HG03565 (cell line): Measurements from ENCODE around the gene AP3B2.
"Not testable (repeated sequence)": the region's sequence is repeated elsewhere in the genome, so short reads cannot be mapped to it uniquely, and the experiment has no call there.

Experiments
- ATAC-seq: cut with Tn5 transposase; IDR thresholded peaks from one replicate; pipeline ENCODE4 v1.9.1; 2021; ENCODE audit warnings: mild to moderate bottlenecking, moderate library complexity; ENCODE audit not compliant: unreplicated experiment

Gene AP3B2

DNA sequence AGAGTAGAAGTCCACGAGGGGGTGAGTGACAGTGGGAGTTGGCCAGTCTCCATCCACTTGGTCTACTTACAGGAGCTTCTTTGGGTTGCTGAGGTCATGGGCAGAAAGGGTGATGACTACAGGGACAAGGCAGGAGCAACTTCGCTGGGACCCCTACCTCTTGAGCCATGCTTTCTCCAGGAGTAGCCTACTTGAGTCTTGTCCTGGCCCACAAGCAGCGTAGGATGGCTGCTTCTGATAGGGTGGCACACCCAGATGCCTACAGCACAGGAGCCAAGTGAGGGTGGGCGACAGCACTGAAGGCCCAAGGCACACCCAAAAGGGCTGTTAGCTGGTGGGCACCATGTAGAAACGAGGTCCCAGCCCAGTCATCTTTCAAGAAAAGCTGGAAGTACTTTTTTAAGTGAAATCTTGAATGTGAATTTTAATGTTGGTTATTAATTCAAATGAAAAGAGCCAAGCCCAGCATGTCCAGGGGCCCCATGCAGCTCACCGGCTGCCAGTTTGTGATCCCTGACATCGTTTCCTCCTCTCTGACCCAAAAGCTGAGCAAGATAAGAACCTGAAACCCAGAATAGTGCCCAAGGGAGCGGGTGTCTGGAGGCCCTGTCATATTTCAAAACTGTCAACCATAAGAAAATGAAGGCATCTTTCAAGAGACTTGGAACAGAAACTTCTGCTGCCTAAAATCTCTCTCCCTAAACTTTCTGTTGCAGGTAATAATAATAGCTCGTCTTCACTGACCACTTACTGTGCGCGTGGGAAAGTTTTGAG, 60.3 kb downstream of the AP3B2 start:
- ATAC-seq, result no peak

DNA sequence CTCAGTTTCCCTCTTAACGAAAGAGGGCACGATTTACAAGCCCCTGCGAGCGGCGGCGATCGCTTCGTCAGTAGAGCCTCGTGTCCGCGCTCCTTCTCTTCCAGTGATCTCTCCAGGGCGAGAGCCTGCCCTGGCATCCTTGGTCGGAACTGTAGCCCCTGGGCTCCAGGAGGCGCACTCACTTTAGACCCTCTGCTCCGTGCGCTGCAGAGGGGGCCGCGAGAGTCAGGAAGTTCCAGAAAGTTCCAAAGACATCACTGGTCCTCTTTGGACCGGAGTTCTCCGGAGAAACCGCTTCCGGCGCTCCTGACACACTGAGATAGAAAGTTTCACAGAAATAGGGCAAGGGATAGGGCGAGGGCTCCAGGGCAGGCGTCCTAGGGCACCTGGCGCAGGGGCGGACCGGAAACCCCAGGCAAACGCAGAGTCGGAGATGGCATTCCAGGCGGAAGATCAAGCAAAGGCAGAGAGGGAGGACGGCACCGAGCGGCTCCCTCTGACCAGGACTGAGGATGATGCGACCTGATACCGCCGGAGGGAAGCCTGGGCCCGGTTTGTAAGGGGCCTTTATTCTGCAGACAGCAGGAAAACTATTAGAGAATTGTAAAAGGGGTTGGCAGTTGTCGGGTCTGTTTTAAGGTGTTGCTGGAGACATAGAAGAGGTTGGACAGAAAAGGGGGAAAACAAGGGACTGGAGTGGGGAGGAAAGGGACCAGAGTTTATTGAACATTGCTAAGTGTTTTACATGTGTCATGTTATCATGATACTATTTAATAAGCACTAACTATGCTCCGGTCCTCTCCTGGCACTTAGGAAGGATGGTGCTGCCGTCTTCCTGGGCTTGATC, 61.2 kb downstream of the AP3B2 start:
- ATAC-seq, result no peak

DNA sequence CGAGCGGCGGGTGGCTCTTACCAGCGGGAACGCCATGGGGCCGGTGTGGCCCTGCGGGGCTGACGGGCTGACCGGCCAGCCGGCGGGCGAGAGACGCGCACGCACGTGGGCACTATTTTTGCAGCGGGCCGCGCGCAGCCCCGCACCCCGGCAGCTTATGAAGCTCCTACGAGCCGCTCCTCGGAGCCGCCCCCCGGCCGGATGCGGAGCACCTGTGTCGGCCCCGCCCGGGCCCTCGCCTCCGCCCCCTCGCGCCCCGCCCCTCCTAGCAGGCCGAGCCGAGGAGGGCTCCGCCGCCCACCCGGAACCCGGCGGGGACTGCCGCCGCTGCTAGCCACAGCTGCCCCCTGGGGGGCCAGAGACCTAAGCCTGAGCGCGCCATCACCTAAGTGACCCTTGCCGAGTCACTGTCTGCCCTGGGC, 61.8 kb downstream of the AP3B2 start:
- ATAC-seq, result no peak

DNA sequence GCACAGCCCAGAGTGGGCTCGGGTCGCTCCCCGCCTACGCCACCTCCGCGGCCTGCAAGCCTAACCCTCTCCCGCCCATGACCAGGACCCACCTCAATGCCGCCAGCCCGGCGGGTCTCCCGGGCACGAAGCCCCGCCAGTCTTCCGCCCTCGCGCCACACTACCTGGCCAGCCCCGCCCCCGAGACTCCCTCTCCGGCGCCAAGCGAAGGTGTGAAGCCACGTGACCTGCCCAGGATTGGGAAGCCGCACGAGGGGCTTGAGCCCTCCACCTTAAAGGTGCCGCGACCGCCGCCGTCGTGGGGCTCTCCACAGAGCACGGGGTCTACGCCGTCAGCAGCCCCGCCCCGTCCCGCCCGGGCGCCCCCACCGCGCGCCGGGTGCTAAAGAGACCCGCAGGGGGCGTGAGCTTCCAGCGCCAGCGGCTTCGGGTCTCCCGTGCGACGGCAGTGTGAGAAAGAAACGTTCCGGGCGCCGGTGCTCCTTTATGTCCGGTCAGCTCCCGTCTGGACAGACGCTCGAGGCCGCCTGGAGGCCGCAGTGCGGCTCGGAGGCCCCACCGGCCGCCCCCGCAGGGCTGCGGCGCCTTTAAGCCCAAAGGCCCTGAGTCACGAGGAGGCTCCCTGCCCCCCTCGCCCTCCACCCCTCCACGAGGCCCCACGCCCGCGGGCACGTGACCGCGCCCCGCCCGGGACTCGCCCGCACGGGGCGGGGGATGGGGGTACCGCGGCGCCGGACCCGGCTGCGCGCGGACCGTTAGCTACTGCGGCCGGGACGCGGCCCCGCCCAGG, 62.4 kb downstream of the AP3B2 start, which contains the start of gene CPEB1:
TSS of gene CPEB1 (minus strand) at position 319 of the 790 bp plus-strand sequence. CDS start 18,904 bp downstream, outside the sequence.
- no peak for ATAC-seq

DNA sequence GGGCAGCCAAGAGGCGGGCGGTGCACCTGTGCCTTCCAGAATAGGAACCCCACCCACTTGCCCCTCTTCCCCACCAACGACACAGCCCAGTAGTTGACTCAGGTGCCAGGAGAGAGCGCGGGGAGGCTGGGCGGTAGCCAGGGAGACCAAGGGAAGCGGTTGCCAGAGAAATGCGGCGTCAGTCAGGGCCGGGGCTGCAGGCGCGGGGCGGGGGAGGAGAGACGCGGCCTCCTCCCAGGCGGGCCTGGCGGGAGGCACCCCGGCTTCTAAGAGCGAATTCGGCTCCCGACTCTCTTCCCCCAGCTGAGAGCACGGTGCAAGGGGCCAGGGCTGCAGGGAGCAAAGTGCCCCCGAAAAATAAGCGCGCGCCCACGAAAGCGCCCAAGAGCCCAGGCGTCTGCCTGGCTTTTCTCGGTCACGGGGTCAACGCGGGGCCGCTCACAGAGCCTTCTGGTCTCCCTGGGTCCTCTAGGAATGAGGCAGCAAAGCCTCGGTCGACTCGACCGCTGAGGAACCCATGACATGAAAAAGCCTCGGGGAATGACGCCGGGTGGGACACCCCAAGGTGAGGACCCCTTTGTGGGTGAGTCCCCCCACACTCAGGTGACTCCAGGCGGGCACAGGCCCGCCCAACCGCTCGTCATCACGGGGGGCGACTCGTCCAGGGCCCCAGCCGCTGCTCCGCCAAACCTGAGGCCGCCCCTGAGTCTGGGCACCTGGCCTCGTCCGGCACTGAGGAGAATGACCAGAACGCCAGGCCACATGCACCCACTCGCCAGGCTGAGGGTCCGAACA, 63.2 kb downstream of the AP3B2 start:
- ATAC-seq, result no peak

DNA sequence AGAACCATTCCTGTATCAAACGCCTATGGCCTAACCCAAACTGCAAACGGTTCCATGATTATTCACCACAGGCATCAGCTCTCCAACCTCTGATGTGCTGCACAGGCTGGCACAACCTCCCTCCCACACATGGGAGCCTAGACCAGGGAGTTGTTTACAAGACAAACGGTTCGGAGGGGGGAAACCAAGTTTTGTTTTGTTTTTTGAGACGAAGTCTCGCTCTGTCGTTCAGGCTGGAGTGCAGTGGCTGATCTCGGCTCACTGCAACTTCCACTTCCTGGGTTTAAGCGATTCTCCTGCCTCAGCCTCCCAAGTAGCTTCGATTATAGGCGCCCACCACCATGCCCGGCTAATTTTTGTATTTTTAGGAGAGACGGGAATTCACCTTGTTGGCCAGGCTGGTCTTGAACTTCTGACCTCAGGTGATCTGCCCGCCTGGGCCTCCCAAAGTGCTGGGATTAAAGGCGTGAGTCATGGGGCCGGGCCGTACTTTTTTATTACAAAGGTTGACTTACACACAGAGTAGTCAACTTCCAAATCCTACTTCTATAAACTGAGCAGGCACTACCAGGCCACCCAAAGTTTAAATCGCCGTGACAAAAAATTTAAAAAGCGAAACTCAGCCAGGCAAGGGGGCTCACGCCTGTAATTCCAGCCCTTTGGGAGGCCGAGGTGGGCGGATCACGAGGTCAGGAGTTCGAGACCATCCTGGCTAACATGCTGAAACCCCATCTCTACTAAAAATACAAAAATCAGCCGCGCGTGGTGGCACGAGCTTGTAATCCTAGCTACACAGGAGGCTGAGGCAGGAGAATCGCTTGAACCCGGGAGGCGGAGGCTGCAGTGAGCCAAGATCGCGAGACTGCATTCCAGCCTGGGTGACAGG, 64.5 kb downstream of the AP3B2 start:
- ATAC-seq, result not testable (repeated sequence)

DNA sequence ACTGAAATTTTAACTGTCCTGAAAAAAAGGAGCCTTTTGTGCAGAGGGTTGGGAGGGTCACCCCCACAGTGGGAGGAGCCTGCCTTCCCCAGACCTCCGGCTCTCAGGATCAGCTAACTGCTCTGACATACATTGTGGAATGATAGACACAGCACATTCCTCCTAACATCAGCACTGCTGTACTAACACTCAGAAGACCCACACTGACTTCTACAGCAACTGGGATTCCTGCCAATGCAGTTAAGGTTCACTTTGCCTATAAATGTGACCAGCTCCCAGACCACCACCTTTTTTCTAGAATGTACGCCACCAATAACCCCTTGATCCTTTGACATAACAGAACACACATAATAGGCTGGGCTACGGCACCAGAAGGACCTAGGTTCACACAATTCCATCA, 65.7 kb downstream of the AP3B2 start:
- ATAC-seq, result no peak

DNA sequence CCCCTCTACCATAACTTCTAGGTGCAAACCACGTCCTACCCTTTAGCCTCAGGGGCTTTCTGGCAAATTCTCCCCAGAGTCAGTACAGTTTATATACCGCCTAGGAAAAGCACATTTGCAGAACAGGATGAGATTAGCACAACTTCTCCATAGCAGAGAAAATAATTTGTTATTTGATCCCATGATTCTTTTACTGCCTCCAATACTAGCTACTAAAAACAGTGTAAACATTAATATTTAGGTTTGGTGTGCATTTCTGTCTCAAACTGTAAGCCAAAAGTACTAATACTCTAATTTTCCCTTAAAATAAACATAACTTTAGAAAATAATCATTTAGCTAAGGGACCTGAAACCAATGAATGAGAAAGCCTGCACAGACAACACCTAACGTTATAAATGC, 67.0 kb downstream of the AP3B2 start:
- ATAC-seq, result no peak

DNA sequence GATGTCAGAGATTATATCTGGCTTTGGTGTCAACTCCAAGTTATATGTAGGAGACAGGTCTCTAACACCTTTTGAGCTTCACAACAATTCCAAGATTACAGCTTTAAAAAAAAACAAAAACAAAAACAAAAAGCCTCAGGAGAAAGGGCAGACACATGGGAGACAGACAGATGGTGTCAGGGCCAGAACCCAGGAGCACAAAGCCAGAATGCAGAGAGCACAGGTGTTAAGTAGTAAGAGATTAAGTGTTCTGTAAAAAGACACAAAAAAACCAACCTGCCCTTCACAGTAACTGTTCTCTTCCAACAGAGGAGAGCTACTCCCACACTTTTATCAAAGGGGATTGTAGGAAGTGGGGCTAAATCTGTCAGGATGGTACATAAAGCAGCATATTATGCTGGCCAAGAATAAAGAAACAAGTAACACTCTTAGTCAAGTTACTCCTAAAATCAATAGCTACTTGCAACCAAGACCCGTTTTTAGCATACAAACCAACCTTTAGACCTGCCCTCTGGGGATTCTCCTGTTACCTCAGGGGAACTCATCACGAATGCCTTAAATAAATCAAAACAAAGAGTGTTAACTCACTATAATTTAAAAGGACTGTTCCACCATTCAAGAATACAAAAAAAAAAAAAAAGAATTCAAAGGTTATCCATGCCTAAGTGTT, 68.4 kb downstream of the AP3B2 start:
- no peak for ATAC-seq

DNA sequence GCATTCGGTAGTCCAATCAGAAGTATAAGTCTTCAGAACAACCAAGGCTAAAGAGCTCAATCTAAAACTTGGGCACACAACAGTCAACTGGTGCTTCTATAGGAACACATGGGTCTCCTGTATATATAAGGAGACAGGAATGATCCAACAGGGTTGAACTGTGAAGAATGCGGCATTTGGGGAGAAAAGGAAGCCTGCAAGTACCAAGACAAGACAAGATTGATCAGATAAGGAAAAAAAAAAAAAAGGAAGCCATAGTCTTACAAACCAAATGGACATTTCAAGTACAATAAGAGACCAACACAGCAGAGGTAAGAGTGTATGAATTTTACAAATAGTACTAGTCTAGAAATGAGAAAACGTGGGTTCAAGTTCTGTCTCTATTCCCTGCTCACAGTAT, 69.0 kb downstream of the AP3B2 start:
- ATAC-seq, result no peak

DNA sequence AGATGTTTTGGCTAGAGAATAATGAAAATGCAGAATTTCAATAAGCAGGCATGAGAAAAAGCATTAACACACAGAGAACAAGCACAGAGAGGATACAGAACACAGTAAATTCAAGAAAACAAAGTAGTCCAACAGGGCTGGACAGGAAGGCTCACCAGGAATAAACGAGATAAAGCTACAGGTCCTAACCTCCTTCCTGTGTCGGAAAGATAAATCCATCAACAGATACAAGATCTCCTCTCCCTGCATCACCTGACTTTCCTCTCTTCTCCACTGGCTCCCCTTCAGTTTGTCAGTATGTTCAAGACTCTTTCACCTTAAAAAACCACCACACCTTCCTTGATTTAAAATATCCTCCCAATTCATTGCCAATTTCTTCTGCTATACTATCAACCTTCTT, 73.9 kb downstream of the AP3B2 start:
- no peak for ATAC-seq

DNA sequence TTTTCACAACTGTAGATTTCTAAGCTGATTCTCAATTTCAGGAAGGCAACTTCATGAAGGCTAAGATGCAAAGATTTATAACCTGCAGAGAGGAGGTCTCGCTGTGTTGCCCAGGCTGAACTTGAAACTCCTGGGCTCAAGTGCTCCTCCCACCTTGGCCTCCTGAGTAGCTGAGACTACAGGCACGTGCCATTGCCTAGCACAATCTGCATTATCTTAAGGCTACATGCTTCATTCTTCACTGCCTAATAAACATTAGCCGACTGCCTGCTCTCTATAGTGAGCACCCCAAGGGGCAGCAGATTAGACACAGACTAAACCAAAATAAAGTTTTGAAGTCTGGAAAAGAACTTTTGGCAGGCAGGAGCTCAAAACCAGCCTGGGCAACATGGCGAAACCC, 79.6 kb downstream of the AP3B2 start:
- no peak for ATAC-seq

DNA sequence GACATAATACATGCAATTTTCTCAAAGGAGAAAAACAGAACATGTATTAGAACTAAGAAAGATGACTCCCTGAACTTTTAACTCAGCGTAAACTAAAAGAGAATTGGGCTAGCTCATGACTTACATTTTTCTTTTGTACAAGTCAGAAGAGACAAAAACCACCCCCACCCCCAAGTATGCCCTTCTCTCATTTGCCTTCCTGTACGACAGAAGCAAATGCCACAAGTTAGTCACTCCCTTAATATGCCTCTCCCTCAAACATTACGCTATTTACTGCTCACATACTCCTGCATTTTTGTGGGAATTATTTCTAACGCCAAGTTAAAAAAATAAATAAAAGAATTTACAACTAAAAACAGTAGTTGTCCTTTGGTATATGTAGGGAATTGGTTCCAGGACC, 84.5 kb downstream of the AP3B2 start:
- no peak for ATAC-seq

DNA sequence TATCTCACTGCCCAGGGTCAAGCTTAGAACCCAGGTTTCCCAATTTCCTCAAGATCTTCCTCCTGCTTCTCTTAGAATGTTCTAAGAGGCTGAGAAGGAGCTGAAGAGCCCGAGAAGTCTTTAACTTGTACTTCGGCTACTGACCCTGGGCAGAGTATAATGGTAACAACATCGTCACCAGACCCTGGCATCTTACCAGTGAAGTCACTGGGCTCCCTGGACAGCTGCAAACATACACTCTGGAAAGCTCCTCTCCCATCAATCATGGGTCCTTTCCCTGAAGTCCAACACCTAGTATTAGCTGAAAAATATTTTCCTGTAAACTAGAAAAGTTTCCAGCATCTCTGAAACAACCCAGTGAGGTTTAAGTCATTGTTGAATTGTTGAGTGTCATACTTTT, 85.2 kb downstream of the AP3B2 start:
- no peak for ATAC-seq

DNA sequence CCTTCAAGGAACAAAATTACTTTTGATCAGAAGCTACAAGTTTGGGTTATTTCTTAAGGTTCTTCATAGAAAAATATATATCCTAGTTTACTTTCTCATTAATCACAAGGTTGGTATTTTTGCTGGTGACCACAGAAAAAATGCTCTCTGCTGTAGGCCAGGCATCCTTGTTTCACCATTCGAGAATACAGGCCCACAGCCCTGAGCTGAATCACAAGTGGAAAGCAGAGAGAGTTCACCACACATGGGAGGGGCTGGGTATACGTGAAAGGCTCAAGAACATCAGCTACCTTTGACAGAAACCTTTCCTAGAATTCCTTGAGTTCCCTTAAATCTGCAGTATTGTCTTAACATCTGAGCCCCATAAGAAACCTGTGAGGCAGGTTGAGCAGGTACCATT, 85.7 kb downstream of the AP3B2 start:
- no peak for ATAC-seq

DNA sequence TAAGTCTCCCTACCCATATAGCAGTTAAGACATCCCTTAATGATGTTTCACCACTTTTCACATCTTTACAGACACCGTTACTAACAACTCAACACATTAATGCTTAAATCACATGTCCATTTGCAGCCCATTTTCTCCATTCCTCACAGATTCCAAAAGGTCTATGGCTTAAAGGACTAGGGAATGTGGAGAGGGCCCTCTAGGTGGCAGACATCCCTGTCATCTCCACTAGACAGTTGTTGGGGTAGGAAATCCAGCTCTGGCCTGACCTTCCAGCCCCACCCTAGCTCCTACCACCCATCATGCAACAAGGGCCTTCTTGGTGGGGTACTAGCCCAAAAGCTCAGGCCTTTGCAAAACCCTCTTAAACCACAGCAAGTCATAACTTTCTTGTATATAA, 87.7 kb downstream of the AP3B2 start:
- no peak for ATAC-seq

DNA sequence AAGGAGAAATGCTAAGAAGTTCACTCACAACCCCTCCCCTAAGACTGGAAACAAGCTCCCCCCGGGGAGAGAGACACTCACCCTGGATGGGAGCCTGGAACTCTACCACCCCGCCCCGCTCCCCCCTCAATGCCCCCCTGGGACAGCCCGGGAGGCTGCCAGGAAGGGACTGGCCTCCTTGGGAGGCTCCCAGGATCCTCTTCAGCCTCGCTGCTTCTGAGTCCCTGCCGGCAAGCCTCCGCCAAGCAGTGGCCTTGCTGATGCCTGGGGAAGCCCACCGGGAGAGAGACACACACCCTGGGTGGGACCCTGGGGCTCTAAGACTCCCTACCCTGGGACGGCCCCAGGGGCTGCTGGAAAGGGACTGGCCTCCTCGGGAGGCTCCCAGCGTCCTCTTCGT, 95.9 kb downstream of the AP3B2 start:
- no peak for ATAC-seq

DNA sequence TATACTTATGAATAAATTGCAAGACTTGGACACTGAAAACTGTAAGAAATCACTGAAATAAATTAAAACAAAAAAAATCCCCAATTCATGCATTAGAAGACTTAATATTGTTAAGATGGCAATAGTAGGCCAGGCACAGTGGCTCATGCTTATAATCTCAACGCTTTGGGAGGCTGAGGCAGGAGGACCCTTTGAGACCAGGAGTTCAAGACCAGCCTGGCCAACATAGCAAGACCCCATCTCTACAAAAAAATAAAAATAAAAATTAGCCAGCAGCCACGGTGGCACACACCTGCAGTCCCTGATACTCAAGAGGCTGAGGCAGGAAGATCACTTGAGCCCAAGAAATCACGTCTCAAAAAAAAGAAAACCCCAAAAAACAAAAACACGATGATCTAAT, 98.3 kb downstream of the AP3B2 start:
- ATAC-seq, result no peak
